PC-3 (cell line): ENCODE measurements around the gene NTM. TPM values are rescaled to one million over a fixed set of nuclear protein-coding genes. Genes with fewer than 3 reads are reported as not detected.

ENCODE experiments used
- ATAC-seq: fragments of 200-7000 bp; cut with Tn5 transposase; 2 replicates; pipeline ENCODE4 v1.9.1; 2020; ENCODE audit warnings: mild to moderate bottlenecking, moderate library complexity
- BruUV-seq: library from RNA; stranded (reverse); fragments of 400-500 nt; replicated peaks from 2 replicates; lab custom pipeline; 2021; lab: Mats Ljungman, UMichigan
- CTCF ChIA-PET: fragments of 300-600 bp; sonication (Branson Sonifier 250); formaldehyde crosslinking; loops from one replicate; lab custom pipeline; 2022; ENCODE audit warnings: antibody characterized with exemption; lab: Charles Lee
- POLR2A ChIA-PET: fragments of 300-600 bp; sonication (Branson Sonifier 250); formaldehyde crosslinking; loops from one replicate; lab custom pipeline; 2022; ENCODE audit warnings: antibody characterized with exemption; ENCODE audit not compliant: unreplicated experiment; lab: Charles Lee
- DNase-seq: peaks from one replicate; pipeline ENCODE4 v3.0.0-alpha.2; 2015
- H2AFZ ChIP-seq: fragments of 300-600 bp; sonication (generic); 2 replicates; pipeline ENCODE4 v1.6.0; 2016; ENCODE audit warnings: antibody characterized with exemption, low read length
- H3F3A ChIP-seq: fragments of 300-600 bp; sonication (generic); one replicate; pipeline ENCODE4 v1.6.0; 2017; ENCODE audit warnings: antibody characterized with exemption, low read length, control low read depth, mild to moderate bottlenecking; ENCODE audit not compliant: unreplicated experiment
- H3K27ac ChIP-seq: fragments of 300-600 bp; sonication (generic); 2 replicates; pipeline ENCODE4 v1.5.1; 2016; ENCODE audit warnings: mild to moderate bottlenecking, low read length
- H3K27me3 ChIP-seq: fragments of 300-600 bp; sonication (generic); 2 replicates; pipeline ENCODE4 v1.6.1; 2016; ENCODE audit warnings: low read length, mixed read lengths
- H3K36me3 ChIP-seq: fragments of 300-600 bp; sonication (generic); 2 replicates; pipeline ENCODE4 v1.6.1; 2016; ENCODE audit warnings: low read depth, mixed run types, low read length, mixed read lengths
- H3K4me1 ChIP-seq: fragments of 300-600 bp; sonication (generic); 2 replicates; pipeline ENCODE4 v1.5.1; 2016; ENCODE audit warnings: low read length; ENCODE audit not compliant: insufficient read depth
- H3K4me2 ChIP-seq: fragments of 300-600 bp; sonication (generic); 2 replicates; pipeline ENCODE4 v1.6.0; 2016; ENCODE audit warnings: low read length
- H3K4me3 ChIP-seq: fragments of 300-600 bp; sonication (generic); 2 replicates; pipeline ENCODE4 v1.5.1; 2016; ENCODE audit warnings: mild to moderate bottlenecking, low read length, mixed read lengths
- H3K79me2 ChIP-seq: fragments of 300-600 bp; sonication (generic); 2 replicates; pipeline ENCODE4 v1.6.1; 2017; ENCODE audit warnings: low read length, mixed read lengths
- H3K9ac ChIP-seq: fragments of 300-600 bp; sonication (generic); 2 replicates; pipeline ENCODE4 v1.6.0; 2016; ENCODE audit warnings: mild to moderate bottlenecking, low read length
- H3K9me2 ChIP-seq: fragments of 300-600 bp; sonication (generic); replicated peaks from 2 replicates; pipeline ENCODE4 v1.6.1; 2016; ENCODE audit warnings: mixed run types, low read length, mixed read lengths
- H3K9me3 ChIP-seq: fragments of 300-600 bp; sonication (generic); 2 replicates; pipeline ENCODE4 v1.6.1; 2016; ENCODE audit warnings: low read length, mixed read lengths
- H4K20me1 ChIP-seq: fragments of 300-600 bp; sonication (generic); 2 replicates; pipeline ENCODE4 v1.6.1; 2016; ENCODE audit warnings: low read length, mixed read lengths
- EZH2 ChIP-seq: fragments of 300-600 bp; sonication (generic); IDR thresholded peaks from one replicate; pipeline ENCODE4 v1.6.1; 2017; ENCODE audit warnings: antibody characterized with exemption, mild to moderate bottlenecking, low read length; ENCODE audit not compliant: unreplicated experiment
- EZH2phosphoT487 ChIP-seq: fragments of 300-600 bp; sonication (generic); IDR thresholded peaks from 2 replicates; pipeline ENCODE4 v1.6.1; 2018; ENCODE audit warnings: mild to moderate bottlenecking, antibody characterized with exemption, low read length, borderline replicate concordance
- intact Hi-C: fragments of 100-400 bp; cut with micrococcal nuclease; formaldehyde crosslinking; loops from 2 replicates; pipeline ENCODE4 v1.9.0; 2023
- total RNA-seq: library from RNA; depleted of rRNA; stranded (reverse); fragments of >200 nt; gene quantifications from 2 replicates; pipeline ENCODE4 v1.2.3, GENCODE V29; 2014
- TF ChIP-seq, protein P1 (sequence below): fragments of 300-600 bp; sonication (generic); conservative IDR thresholded peaks from 2 replicates; pipeline ENCODE4 v1.5.1; 2017; ENCODE audit warnings: antibody characterized with exemption, low read depth, mild to moderate bottlenecking, low read length

The NTM gene
- total RNA-seq, 1 experiment from 2014 or later = not detected

DNA sequence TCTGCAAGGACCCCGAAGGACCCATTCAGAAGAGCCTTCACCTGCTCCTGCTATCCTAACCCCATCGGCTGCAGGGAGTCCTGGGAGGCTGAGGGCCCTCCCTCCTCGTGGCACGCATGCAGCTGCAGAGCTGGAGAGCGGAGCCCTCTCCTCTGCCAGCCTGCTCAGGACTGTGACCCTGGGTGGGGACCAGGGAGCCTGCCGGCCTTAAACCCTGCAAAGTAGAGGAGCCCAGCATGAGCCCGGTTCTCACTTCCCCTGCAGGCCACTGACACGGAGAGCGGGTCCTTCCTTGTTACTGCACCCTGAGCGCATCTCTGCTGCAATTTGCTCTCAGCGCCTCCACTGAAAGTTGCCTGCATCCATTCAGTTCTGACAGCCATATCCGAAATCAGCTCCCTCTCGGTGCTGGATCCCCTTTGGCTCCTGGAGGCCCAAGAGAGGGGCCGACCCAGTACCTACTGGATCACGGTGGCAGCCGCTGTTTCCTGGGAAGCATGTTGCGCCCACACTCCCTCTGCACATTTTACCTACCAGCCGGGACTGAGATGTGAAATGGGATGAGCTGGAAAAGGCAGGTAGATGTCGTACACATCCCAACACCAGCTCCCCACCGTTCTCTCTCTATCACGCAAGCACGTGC is 312.1 kb downstream of the NTM start:
- H3K9me3 ChIP-seq = no peaks in the 10 kb centered on the region; the same call in 1 of the 2 replicates
- H2AFZ ChIP-seq = no peak overlapping the region
- H3K9me2 ChIP-seq = no peaks in the 10 kb centered on the region
- no peak overlapping the region for H3K27ac ChIP-seq
- DNase-seq = no peak
- H4K20me1 ChIP-seq = no peaks in the 10 kb centered on the region
- ATAC-seq = no peak
- no peaks in the 10 kb centered on the region for H3K4me1 ChIP-seq
- no peaks in the 10 kb centered on the region for H3F3A ChIP-seq
- H3K9ac ChIP-seq = no peak overlapping the region
- no peak overlapping the region for H3K4me3 ChIP-seq
- peaks cover 71% of the 10 kb centered on the region for H3K27me3 ChIP-seq
- H3K4me2 ChIP-seq = no peak overlapping the region
- no peak for TF ChIP-seq EZH2phosphoT487
- intact Hi-C loops = no loop called here
- BruUV-seq = no TSS peak
- ChIA-PET POLR2A (no interaction called here), CTCF (no interaction called here)
- no peaks in the 10 kb centered on the region for H3K36me3 ChIP-seq
- no peaks in the 10 kb centered on the region for H3K79me2 ChIP-seq

DNA sequence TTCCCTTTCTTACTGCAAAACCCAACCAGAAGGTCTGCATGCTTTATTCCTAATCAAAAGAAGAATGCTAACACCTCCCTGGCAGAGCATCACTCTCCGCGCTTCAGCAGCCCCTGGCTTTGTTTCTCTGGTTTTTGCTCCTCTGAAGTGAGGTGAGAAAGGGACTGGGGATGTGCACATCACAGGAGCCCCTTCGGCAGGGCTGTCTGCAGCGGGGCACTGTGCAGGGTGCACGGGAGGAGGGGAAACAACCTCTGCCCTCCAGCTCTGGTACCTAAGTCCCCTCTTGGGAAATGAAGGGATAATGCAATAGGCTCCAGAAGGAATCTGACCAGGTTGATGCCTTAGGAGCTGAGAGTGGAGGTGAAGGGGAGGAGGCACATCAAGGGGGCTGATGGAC is 312.7 kb downstream of the NTM start:
- no peak overlapping the region for H3K4me2 ChIP-seq
- TF ChIP-seq, protein P1, sequence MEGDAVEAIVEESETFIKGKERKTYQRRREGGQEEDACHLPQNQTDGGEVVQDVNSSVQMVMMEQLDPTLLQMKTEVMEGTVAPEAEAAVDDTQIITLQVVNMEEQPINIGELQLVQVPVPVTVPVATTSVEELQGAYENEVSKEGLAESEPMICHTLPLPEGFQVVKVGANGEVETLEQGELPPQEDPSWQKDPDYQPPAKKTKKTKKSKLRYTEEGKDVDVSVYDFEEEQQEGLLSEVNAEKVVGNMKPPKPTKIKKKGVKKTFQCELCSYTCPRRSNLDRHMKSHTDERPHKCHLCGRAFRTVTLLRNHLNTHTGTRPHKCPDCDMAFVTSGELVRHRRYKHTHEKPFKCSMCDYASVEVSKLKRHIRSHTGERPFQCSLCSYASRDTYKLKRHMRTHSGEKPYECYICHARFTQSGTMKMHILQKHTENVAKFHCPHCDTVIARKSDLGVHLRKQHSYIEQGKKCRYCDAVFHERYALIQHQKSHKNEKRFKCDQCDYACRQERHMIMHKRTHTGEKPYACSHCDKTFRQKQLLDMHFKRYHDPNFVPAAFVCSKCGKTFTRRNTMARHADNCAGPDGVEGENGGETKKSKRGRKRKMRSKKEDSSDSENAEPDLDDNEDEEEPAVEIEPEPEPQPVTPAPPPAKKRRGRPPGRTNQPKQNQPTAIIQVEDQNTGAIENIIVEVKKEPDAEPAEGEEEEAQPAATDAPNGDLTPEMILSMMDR = no peak
- no peak for TF ChIP-seq EZH2
- no peak for TF ChIP-seq EZH2phosphoT487
- H3K27me3 ChIP-seq = peaks cover 71% of the 10 kb centered on the region
- H3K79me2 ChIP-seq = no peaks in the 10 kb centered on the region
- intact Hi-C loops = no loop called here
- no peak overlapping the region for H3K9ac ChIP-seq
- H4K20me1 ChIP-seq = no peaks in the 10 kb centered on the region
- no peak overlapping the region for H2AFZ ChIP-seq
- POLR2A ChIA-PET = no interaction called here
- H3K36me3 ChIP-seq = no peaks in the 10 kb centered on the region
- no peak for ATAC-seq
- CTCF ChIA-PET = no interaction called here
- no peak for DNase-seq
- BruUV-seq = no TSS peak
- H3K4me1 ChIP-seq = no peaks in the 10 kb centered on the region
- no peak overlapping the region for H3K4me3 ChIP-seq
- no peaks in the 10 kb centered on the region for H3F3A ChIP-seq
- no peaks in the 10 kb centered on the region; the same call in 1 of the 2 replicates for H3K9me3 ChIP-seq
- H3K27ac ChIP-seq = no peak overlapping the region
- H3K9me2 ChIP-seq = no peaks in the 10 kb centered on the region

DNA sequence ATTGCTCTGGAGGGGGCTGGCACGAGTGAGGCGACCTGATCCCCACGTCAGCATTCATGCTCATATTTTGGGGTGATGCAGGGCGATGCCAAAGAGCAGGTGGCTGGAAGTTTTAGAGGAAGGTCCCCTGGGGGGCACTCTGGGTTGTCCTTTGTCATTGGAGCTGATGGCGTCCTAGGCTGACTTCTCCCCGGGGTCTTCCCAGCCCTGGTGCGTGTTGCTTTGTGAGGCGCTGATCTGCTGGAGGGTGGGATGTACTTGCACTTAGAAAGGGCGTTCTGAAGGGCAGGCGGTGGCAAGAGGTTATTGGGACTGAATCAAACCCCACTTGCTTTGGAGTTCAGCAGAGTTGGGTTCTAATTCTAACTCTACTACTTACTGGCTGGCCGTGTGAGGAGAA is 313.3 kb downstream of the NTM start:
- ATAC-seq (no peak), DNase-seq (no peak)
- H3K9me2 ChIP-seq = no peaks in the 10 kb centered on the region
- ChIA-PET CTCF (no interaction called here), POLR2A (no interaction called here)
- no peak overlapping the region for H2AFZ ChIP-seq
- no peaks in the 10 kb centered on the region for H3K36me3 ChIP-seq
- H3K79me2 ChIP-seq = no peaks in the 10 kb centered on the region
- no peaks in the 10 kb centered on the region for H3F3A ChIP-seq
- no peaks in the 10 kb centered on the region; the same call in 1 of the 2 replicates for H3K9me3 ChIP-seq
- BruUV-seq = no TSS peak
- H4K20me1 ChIP-seq = no peaks in the 10 kb centered on the region
- H3K4me2 ChIP-seq = no peak overlapping the region
- H3K9ac ChIP-seq = no peak overlapping the region
- no peak overlapping the region for H3K4me3 ChIP-seq
- peaks cover 71% of the 10 kb centered on the region for H3K27me3 ChIP-seq
- intact Hi-C loops = no loop called here
- no peak overlapping the region for H3K27ac ChIP-seq
- H3K4me1 ChIP-seq = no peaks in the 10 kb centered on the region
- no peak for TF ChIP-seq EZH2phosphoT487
- TF ChIP-seq, protein P1 = no peak
- TF ChIP-seq EZH2 = no peak
